ENCODE data around the gene INF2.

DNA sequence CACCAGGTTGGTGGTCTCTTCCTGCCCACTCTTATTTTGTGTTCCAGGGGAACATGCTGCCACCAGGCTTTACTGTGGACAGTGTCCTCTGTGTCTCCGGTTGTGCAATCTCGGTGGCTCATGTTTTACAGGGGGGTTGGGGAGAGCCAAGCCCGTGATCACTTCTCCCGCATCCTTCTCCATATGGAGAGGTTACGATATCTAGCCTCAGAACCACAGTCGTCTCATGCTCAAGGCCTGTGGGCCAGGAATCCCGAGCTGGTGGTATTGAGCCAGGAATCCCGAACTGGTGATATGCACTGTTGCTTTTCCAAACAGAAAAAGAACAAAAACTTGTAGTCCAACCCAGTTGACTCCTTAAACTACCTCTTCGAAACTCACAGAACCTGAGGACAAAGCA is 37.0 kb upstream of the INF2 start:
- TF ChIP-seq TAF1 (IDR thresholded peaks at IDR 0.05; ENCODE audit: low read depth, low read length), result no peak
- no peak for TF ChIP-seq POLR2AphosphoS5 (IDR thresholded peaks at IDR 0.05; ENCODE audit: low read depth, low read length)
- no peak for TF ChIP-seq POLR2A (IDR thresholded peaks at IDR 0.05; ENCODE audit: low read depth, low read length)
- TF ChIP-seq POU2F2 (IDR thresholded peaks at IDR 0.05; ENCODE audit: low read depth, low read length), result no peak
